NCI-H446 (cell line): ENCODE data around the gene C7orf25.

Experiments
- DNase-seq, 2 experiments: peaks; one replicate each; lab custom pipeline; 2025; lab: John Stamatoyannopoulos, UW

The C7orf25 gene

DNA sequence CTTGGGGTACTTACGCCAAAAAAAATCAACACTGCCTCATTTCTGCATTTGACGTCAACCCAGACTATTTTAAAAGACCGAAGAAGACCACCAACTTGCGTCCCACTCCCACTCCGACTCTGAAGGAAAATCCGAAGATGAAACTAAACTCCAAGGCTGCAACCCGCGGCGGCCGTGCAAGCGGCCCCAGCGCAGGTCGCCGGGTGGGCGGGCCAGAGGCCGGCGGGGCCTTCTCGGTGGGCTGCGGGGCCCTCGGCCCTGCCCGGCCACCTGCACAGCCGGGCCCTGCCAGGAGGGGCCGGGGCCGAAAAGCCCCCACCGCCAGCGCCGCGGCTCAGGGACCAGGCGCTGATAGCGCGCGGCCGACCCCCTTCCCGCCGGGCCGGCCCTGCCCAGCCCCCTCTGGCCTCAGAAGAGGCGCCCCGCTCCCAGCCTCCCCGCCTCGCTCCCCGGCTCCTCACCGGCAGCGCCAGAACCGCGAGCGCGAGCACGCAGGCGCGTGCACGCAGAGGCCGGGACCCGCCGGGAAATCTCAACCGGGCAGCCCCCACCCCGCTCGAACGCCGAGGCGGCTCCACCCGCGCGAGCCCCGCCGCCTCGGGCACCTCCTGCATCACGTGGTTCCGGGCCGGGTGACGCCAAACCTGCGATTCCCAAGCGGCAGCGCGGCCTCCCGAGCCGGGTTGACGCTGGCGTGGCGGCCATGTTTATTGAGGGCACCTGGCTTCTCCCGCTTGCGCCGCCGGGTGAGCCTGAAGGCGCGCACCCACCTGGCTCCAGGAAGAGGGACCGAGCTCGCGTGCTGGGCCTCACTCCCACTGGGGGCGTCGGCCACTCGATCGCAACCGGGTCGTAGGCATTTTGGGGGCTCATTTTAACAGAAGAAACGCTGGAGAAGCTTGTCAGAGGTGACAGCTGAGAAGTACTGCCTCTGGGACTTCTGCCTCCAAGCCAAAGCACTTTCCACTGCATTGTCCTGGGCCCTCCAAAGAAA lies at the start of gene C7orf25:
Gene C7orf25 (minus strand): TSS at position 617 of the 994 bp plus-strand sequence. CDS start 1,170 bp downstream, outside the sequence.
- peak; percentile 90 to 98 for DNase-seq

GRCh38 chr7:42961170-42961569 lies 49.3 kb upstream of the C7orf25 start:
- DNase-seq: no peak

- DNase-seq: no peak
These were observed 48.9 kb upstream of the C7orf25 start for GRCh38 chr7:42960762-42961161.

DNA sequence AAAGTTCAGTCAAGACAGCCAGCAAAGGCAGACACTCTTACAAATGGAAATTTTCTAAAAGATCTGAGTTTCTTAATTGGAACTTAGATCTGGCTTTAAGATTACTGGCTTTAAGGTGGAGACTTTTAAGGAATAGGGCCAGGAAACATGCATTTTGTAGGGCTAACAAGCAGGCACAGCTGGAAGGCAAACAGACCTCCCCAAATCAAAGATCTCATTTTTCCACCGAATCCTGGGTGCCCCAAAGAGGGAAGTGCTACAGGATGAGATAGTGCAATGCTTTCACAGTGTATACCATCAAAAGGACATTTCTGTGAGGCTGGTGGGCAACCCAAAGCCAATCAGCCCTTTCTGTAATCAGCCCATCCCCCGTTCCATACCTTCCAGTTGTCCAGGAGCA lies 47.7 kb upstream of the C7orf25 start:
- DNase-seq: no peak

- no peak for DNase-seq
These were observed 44.2 kb upstream of the C7orf25 start for GRCh38 chr7:42956062-42956461.

- no peak for DNase-seq
These were observed 42.1 kb upstream of the C7orf25 start for GRCh38 chr7:42953994-42954393.

GRCh38 chr7:42952328-42952727 lies 40.5 kb upstream of the C7orf25 start:
- DNase-seq: no peak

- no peak for DNase-seq
These were observed 38.5 kb upstream of the C7orf25 start for GRCh38 chr7:42950417-42950816.

DNA sequence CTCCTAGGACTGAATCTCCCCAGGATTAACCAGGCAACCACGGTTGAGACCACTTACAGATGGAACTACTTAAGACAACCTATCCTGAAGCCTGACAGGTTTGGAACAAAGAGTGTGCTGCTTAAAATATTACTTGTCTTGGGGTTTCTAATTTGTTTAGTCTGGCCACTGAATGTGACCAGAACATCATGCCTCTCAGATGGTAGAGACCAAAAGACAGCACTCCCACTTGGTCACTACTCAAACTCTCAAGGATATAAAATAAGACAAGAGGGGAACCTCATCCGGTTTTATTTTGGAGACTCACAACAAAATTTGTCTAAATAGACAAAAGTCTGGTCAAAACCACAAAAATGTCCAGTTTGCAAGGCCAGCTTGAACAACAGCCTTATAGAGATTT lies 35.7 kb upstream of the C7orf25 start:
- no peak for DNase-seq

DNA sequence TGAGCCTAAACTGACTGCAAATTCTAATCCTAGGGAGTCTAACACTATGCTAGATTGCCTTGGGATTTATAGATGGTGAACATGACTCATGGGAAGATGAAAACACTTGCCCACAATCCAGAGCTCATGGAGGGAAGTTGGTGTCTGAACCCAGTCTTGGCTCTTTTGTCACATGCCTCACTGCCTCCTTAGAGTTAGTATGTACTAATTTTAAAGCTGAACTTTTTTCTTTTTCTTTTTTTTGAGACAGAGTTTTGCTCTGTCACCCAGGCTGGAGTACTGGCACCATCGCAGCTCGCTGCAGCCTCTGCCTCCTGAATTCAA lies 34.7 kb upstream of the C7orf25 start:
- no peak for DNase-seq

GRCh38 chr7:42945821-42946626 lies 34.2 kb upstream of the C7orf25 start:
- DNase-seq: no peak

DNA sequence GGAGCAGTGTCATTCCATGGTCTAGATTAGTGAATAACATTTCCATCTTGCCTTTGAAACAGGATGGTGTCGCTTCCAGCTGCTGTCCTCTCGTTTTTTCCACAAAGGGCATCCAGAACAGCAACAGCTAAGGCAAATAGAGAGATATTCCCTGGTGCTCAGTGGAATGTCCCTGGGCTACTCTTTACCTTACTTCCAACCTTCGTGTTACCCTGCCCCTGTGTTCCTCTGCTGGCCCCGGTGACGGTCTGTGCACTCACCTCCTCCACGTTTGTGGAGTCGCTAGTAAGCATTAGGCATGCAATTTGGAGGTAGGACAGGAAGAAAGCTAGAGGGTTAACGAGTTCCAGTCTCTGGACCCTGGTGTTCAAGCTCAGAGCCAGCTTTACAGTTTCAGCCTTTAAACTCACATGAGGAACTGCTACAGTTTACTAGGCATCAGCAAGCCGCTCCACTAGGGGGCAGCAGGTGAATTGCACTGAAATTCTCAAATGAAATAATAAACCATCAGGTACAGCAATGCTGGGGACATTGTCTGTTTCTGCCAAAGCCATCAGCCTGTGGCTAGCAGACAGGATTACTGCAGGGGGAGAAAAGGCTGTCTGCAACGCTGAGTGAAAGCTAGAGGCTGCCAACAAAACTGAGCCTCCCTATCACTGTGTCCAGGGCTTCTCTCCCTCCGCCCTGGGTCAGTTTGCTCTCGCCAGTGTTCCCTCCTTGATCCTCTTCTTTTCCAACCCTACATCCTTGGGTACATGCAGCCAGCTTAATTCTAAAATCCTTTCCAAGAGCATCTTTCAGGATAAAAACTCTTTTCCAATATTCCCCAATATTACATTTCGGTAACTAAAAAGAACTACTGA lies 29.3 kb upstream of the C7orf25 start:
- peak; percentile 28 to 80 for DNase-seq

- DNase-seq: no peak
These were observed 27.8 kb upstream of the C7orf25 start for GRCh38 chr7:42939457-42940240.

DNA sequence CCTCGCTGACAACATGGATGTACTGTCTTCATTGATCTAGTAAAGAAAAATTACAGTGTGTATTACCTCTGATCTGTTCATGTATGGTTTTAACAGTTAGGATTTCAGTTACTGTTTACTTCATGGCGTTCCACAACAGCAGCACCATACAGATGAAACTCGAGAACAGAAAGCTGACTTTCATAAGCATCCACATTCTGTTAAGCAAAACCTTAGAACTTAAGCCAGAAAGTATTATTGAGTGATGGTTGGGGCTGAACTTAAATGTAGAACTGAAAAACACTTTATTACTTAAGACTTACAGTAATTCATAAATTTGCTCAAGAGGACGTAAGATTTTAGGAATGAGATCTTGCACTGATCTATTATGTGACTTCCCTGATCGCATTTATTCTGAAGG lies 24.0 kb upstream of the C7orf25 start:
- DNase-seq: no peak

GRCh38 chr7:42934291-42934690 lies 22.4 kb upstream of the C7orf25 start:
- no peak for DNase-seq

DNA sequence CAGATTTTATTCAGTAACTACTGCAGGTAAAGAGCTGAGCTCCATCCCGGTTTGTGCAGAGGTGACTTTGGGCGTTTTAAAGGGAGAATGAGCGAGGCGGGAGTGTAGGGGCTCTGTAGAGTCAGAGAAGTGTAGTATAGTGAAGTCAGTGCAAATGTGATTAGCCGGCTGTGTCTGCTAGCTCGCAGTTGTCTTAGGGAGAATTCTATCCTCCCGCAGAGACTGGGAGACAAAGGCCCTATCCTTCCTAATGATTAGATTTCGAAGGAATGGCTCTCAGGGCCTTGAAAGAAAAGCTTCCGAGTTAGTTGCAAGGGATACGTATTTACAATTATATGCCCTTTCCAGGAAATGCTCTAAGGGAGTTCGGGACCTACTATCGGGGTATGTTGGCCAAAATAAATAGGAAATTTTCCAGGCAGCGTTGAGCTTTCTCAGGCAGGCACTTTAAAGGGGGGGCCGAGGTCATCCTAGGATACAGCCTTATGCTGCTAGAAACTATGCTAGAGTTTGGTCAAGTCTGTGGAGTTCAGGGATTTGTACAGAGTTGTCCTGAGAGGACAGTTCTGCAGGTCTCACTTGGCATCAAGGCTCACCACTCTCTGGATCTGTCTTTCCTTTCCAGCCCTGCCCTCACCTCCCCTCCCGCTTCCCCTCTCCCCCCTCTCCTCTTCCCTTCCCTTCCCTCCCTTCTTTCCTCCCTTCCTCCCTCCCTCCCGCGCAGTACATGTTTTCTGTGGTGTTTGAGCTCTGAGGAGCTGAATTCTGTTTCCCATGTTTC lies 21.1 kb upstream of the C7orf25 start:
- no peak for DNase-seq

DNA sequence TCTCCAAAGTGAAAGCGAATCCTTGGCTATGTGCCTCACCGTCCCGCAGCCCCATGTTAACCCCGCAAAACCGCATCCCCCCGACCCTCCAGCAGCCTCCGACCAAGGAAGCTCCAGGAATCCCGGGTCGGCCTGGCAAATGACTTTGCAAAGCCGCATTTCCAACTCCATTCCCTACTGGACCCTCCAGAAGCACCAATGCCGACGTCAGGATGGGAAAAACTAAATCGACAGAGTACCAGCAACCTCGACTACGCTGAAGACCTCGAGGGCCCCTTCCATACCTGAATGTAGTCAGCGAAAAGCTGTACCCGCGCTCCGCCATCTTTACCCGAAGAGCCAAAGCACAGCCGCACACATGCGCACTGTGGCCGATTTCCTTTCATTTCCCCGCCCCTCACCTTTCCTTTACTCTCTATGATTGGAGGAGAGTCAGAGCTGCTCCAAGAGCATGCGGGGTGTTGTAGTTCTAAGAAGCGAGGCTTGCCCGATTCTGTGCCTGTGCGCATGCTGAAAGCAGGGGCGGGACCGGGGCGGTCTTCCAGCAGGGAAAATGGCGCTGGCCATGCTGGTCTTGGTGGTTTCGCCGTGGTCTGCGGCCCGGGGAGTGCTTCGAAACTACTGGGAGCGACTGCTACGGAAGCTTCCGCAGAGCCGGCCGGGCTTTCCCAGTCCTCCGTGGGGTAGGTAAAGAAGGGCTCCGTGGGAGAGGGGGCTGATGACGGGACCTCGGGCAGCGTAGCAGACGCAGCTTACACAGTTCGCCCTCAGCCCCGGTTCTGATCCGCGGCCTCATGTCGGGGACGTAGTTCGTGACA lies 20.2 kb upstream of the C7orf25 start, which contains the start of the genes MRPL32 and PSMA2:
Gene MRPL32 (plus strand): TSS at position 543 of the 818 bp plus-strand sequence. CDS start 11 bp downstream, at position 554.
Gene PSMA2 (minus strand): TSS at position 341 of the 818 bp plus-strand sequence. CDS start 16 bp downstream, at position 325.
- peak; percentile 96 to 98 for DNase-seq

GRCh38 chr7:42931447-42931833 lies 19.6 kb upstream of the C7orf25 start:
- no peak for DNase-seq

DNA sequence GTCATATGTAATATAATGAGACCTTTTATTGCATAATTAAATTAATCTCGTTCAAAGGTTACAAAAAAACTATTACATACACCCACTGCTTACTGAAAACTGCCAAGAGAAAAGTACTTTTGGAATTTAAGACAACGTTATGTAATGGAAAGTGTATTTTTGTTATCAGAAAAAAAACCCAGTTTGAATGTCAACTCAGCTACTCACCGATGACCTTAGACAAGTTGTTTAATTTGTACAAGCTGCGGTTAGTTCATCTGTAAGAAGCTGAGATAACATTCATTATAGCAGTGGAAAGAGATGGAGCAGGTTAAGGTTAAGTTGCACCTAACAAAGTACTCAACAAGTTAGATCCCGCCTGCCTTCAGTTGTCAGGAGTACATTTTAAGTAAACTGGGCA lies 19.0 kb upstream of the C7orf25 start:
- DNase-seq: no peak
